Fibroblast of skin of left biceps (primary cell): ENCODE data around the gene CCL2.
A peak's percentile ranks its signal among the peaks of the same experiment; 100 is the strongest.

Source experiments
- DNase-seq, 2 experiments: peaks; one replicate each; pipeline ENCODE4 v3.0.0-alpha.2; 2013; ENCODE audit warnings: low read depth in 2 of 2

The CCL2 gene

DNA sequence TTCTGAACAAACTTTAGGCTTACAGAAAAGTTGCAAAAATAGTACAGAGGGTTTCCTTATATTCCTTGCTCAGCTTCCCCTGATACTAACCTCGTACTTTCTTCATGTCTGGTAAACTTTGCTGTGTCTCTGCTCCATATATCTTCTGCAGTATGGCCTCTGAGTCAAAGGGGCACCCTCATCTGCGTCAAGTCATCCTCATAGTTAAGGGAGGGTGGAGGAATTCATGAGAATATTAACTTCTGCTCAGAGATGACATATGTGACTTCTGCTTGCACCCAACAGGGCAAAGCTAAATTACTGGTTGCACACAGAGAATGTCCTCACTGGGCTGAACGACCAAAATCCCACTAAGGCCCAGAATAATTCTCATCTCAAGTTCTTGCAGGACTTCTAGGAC, 10.6 kb downstream of the CCL2 start:
- DNase-seq = no peak

DNA sequence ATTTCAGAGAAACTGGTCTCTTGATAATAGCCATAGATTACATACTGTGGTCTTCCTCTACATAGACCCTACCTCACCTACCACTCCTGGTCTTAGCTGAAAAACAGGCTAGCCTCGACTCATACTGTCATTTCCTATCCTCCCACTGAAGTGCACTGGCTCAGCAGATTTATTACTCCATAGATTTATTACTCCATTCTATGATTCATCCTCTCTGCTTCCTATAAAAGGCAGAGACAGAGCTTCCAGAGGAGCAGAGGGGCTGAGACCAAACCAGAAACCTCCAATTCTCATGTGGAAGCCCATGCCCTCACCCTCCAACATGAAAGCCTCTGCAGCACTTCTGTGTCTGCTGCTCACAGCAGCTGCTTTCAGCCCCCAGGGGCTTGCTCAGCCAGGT, 14.9 kb downstream of the CCL2 start, which contains the start of gene CCL7:
CCL7 (plus strand) TSS at position 253 of the 400 bp plus-strand sequence; CDS start at position 323, 70 bp downstream.
- DNase-seq = no peak

DNA sequence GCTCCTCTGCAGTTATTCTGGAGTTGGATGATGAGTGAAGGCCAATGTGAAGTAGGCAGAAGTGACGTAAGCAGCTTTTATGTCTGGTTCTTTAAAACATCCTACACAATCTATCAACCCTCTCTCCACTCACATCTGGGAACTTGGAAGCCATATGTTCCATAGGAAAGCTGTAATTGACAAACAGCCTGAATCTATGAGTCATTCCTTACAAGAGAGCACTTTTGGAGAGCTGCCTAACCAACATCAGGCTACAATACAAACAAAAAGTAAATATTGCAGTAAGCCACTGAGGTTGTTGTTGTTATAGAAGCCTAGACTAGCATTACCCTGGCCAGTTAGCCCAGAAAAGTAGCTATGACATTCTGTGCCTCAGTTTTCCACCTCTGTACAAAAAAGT, 20.8 kb downstream of the CCL2 start:
- DNase-seq = peak; percentile 94 to 95

DNA sequence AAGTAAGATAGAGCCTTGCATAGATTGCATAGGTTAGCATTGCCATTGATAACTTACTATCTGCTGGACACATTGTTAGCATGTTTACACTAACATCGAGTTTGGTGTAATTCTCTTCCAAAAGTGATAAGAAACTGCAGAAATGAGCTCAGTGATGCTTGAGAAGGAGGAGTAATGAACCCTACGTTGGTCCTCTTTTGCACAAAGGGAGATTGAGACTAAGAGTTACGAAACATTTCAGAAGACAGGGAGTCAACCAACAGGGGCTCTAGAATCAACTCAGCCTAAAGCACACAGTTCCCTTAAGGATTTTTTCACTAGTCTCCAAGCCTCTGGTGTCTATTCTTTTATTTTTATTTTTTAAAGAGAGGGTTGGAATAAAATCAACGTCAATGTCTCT, 21.7 kb downstream of the CCL2 start:
- no peak for DNase-seq

DNA sequence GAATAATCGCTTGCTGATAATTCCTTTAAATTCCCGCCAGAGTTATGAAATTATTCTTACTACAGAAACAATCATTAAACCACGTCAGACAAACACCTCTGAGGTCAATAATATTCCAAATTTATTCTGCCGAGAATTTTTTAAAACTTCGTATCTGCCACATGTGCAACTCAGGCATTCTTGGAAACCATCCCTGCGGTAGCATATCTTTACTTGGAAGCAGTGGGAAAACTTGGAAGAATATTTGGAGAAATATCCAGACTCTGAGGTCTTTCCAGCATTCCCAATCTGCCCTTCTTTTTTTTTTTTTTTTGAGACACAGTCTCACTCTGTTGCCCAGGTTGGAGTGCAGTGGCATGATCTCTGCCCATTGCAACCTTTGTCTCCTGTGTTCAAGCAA, 28.5 kb downstream of the CCL2 start:
- no peak for DNase-seq

DNA sequence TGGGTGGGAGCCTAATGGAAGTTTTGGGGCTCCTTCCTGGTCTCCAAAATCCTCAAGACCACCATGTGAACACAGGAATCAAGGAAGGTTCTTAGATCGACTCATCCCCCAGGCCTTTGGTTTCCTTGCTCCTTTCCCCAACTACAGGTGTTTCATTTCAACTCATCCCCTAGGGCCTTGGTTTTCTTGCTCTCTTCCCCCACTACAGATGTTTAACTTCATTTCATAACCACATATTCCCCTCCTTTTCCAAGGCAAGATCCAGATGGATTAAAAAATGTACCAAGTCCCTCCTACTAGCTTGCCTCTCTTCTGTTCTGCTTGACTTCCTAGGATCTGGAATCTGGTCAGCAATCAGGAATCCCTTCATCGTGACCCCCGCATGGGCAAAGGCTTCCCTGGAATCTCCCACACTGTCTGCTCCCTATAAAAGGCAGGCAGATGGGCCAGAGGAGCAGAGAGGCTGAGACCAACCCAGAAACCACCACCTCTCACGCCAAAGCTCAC, 30.3 kb downstream of the CCL2 start, which contains the start of gene CCL11:
CCL11 (plus strand) TSS at position 457 of the 507 bp plus-strand sequence. CDS start 67 bp downstream, outside the sequence.
- no peak for DNase-seq

DNA sequence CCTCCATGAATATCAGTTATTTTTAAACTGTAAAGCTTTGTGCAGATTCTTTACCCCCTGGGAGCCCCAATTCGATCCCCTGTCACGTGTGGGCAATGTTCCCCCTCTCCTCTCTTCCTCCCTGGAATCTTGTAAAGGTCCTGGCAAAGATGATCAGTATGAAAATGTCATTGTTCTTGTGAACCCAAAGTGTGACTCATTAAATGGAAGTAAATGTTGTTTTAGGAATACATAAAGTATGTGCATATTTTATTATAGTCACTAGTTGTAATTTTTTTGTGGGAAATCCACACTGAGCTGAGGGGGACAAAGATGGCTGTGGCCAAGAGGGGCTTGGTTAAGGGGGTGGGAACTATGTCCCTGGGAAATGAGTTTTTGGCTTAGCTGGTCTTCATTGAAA, 32.8 kb downstream of the CCL2 start:
- no peak for DNase-seq

DNA sequence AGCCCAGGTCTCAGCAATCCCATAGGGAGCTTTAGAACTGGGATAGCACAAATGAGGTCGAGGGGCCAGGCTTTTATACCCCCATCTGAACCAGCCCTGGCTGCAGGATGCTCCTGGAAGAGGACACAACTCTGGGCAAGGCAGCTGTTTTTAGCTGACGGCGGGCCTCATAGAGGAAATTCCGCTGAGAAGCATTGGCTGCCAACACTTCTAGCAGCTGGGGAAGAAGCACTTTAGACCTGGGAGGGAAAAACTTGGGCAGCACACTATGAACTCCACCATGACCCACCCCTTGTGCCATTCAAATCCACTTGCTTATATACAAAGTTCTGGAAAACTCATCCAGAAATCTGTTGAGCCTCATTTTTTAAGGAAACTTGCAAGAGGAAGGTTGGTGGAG, 35.5 kb downstream of the CCL2 start:
- no peak for DNase-seq

DNA sequence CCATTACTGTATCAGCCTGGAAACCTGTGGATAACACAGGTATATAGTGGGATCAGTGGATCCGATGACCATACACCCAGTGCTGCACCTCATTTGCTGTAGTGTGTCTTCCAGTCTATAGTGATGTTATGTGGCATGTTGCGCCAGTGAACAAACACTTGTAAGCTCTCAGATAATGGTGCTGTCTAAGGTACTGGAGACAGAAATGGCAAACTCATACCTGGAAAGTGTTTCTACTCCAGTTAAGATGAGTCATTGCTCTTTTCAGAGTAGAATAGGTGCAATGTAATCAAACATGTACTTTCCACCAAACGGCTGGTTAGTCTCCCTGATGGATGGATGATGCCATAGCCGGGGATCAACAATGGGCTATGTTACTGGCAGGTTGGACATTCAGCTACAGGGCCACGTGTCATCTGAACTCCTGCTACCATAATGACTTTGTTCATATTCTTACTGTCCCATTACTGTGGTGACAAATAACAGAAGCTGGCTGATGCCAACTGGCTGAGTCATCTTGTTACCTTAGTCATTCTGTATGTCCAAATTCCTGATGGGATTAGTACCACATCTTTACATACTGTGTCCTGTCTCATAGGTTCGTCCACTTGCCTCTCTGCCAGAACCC, 36.8 kb downstream of the CCL2 start:
- DNase-seq = no peak

DNA sequence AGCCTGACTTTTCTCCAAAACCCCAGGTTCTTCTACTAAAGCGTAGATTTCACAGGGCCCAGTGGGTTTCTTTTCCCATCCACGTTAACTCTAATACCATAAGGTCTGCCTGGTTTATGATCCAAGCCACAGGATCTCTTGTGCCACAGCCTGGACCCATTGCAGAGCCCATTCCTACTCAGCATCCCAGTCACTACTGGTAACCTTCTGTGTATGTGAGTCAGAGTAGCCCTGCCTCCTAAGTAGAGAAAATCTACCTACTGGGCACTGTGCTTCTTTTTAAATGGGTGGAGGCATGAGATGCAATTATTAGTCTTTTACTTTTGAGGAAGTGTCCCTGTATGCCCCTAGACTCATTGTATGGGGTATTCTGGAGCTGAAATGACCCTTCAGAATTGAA, 43.9 kb downstream of the CCL2 start:
- no peak for DNase-seq

DNA sequence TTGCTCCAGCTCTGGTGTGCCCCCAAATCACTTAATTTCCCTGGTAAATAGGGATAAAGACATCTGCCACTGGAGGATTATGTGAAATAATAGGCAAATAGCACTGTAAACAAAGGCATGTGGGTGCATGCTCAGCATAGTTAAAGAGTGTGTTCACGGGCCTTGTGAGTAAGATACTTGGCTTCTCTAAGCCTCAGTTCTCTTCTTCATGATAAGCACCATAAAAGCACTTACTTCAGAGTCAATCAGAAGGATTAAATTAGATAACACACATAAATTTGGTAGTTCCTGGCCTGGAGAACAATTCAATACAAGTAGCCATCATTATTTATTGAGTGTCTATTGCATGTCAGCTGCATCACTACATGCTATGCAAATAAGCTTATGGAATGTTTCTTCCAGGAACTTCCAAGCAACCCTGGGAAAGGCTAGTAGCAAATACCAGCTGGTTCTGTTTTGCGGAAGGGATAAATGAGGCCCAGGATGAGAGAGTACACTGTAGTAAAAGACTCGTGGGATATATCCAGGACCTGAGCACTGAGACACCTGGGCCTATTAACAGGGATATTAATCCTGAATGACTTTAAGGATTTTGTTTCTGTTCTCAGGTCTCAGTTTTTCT, 45.0 kb downstream of the CCL2 start:
- no peak for DNase-seq

DNA sequence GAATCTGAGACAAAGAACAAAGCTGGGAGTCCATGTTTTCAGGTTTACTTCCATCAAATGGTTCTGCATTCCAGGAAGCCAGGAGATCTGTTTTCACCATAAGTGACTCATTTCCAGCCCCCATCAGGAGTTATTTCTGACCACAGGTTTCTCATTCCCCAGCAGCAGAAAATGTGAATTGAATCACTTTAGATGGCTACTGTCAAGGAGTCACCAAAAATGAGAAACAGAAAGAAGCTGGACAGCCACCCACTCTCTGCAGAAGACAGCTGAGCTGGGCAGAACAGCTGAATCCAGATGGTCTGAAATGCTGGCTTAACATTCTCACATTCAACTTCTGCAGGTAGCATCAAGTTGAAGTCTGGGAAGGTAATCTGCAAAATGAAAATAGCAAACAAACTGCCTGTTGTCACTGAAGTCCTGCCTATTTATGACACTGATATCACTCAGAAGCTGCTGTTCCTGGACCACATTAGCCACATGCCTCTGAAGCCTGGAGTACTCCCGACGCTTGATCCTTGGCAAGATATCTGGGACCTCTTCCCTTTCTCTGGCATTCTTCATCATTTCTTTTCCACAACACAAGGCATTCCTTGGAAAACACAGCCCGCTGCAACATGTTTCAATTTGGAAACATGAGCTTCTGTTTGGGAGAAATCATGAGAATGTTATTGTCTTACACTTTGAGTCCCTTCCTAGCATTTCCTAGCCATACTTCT, 45.7 kb downstream of the CCL2 start:
- DNase-seq = no peak

DNA sequence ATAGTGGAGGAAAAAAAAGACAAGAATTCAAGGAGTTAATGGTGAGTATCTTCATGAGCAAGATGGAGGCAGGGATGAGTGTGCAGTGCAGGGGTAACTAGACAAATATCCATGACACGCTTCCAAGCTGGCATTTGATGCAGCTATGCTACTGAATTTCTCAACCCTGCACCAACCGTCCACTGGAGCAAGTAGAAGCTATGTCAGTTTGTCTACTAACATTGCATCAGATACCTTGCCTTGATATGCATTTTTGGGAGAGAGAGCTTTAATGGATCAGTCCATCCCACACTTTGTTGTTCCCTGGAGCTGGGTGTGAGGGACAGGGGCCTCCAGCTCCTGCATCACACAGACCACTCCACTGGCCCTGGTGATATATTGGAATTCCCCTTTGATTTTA, 46.9 kb downstream of the CCL2 start:
- DNase-seq = no peak

DNA sequence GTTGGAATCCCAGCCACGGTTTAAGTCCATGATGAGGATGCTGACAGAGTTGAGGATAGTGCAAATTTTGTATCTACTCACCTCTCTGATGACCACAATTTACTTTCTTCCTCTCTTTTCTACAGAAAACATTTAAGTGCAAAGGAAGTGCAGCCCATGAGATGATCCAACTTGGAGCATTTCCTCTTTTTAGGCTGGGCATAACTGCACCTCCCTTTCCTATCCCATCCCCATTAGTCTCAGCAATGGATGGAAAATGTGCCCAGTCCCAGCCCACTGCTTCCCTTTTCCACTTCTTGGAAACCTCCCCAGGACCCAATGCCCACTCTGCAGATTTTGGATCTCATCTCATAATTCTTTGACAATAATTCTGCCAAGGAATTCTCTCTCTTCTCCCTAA, 47.6 kb downstream of the CCL2 start:
- no peak for DNase-seq

DNA sequence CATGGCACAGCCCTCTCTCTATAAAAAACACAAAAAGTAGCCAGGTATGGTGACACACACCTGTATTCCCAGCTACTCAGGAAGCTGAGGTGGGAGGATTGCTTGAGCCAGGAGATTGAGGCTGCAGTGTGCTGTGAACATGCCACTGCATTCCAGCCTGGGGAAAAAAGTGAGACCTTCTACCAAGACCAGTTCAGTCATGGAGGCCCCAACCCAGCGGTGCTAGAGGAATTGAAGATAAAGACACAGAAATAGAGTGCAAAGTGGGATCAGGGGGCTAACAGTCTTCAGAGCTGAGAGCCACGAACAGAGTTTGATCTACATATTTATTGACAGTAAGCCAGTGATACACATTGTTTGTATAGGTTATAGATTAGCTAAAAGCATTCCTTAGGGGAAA, 48.5 kb downstream of the CCL2 start:
- DNase-seq = no peak

DNA sequence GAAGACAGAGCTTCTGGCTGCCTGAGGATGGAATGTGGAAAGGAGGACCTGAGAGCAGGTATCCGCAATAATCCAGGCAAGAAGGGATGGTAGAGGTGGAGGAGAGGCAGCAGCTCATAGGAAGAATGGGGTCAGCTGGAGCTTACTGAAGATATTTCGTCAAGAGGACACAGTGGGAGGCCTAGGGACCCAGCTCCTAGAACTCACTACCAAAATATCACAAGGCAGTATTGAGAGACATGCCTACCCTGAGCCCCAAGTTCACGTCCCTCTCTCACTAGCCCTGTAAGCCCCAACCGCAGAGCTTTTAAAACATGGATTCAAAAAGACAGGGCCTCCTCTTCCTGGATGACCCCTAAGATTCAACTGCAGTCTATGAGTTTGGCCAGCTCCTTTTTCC, 50.0 kb downstream of the CCL2 start:
- no peak for DNase-seq

DNA sequence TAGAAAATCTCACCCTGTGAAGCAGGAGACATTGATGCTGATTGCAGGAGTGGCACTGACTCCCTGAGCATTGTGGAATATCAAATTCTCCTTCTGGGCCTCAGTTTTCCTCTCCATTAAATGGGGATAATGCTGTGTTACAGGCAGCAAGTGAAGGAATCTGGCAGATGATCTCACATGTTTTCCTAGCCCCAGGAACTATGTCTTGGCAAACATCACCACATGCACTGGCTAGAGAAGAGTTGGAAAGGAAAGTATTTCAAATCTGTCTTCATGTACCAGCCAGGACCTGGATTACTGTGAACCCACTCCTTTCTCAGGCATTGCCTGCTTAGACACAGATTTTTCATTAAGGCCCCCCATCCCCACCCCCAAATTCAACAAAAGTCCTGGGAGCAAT, 50.5 kb downstream of the CCL2 start:
- DNase-seq = no peak

DNA sequence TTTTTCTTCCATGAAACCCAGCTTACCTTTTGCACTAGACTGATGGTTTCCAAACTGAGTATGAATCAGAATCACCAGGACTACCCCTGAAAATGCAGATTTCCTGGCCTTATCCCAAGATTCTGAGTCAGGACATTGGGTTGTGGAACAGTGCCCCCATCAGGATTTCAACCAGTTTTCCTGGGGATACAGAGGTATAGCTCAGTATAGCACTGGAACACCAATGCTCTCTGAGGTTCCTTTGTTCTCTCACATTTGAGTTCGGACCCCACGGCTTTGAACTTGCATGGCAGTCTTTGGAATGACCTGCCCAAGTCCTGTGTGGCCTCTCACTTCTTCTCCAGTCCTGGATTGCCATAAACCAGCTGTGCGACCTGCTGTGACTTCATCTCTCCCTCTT, 51.4 kb downstream of the CCL2 start:
- no peak for DNase-seq
